ENCODE results near the gene STOX1. TPM values are rescaled to one million over a fixed set of nuclear protein-coding genes. Genes with fewer than 3 reads are reported as not detected.

Gene STOX1
- total and polyA plus RNA-seq, 2 experiments from 2014 or later = 1.6 to 5.5 TPM

DNA sequence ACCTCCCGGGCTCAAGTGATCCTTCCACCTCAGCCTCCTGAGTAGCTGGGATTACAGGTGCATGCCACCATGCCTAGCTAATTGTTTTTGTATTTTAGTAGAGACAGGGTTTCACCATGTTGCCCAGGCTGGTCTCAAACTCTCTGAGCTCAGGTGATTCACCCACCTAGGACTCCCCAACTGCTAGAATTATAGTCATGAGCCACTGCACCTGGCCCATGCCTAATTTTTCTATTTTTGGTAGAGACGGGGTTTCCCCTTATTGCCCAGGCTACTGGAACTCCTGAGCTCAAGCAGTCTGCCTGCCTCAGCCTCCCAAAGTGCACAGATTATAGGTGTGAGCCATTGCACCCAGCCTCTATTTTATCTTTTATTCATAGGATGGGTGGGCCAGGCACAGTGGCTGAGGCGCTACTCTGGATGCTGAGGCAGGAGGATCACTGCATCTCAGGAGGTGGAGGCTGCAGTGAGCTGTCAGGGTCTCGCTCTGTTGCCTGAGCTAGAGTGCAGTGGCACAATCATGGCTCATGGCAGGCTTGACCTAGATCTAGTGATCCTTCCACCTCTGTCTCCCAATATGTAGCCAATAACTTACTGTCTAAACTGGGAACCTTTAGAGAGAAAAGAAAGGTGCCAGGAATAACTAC is 31.3 kb upstream of the STOX1 start:
- no peaks in the 10 kb centered on the region for H3K9me2 ChIP-seq (replicated peaks; ENCODE audit: insufficient read depth)
- TF ChIP-seq, protein P1, sequence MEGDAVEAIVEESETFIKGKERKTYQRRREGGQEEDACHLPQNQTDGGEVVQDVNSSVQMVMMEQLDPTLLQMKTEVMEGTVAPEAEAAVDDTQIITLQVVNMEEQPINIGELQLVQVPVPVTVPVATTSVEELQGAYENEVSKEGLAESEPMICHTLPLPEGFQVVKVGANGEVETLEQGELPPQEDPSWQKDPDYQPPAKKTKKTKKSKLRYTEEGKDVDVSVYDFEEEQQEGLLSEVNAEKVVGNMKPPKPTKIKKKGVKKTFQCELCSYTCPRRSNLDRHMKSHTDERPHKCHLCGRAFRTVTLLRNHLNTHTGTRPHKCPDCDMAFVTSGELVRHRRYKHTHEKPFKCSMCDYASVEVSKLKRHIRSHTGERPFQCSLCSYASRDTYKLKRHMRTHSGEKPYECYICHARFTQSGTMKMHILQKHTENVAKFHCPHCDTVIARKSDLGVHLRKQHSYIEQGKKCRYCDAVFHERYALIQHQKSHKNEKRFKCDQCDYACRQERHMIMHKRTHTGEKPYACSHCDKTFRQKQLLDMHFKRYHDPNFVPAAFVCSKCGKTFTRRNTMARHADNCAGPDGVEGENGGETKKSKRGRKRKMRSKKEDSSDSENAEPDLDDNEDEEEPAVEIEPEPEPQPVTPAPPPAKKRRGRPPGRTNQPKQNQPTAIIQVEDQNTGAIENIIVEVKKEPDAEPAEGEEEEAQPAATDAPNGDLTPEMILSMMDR (IDR thresholded peaks at IDR 0.05; ENCODE audit: poor library complexity) = no peak
- no peak for TF ChIP-seq EZH2 (IDR thresholded peaks at IDR 0.05; ENCODE audit: borderline replicate concordance)
- no peak for TF ChIP-seq EZH2phosphoT487 (IDR thresholded peaks at IDR 0.05; ENCODE audit: low read depth, severe bottlenecking, unreplicated experiment)
- no peak overlapping the region for H3K4me2 ChIP-seq
- no peaks in the 10 kb centered on the region for H3K9me3 ChIP-seq (ENCODE audit: low read depth)
- no peak for DNase-seq (ENCODE audit: low spot score)
- no peaks in the 10 kb centered on the region for H3K36me3 ChIP-seq (replicated peaks; ENCODE audit: insufficient read depth, low read depth)
- no peak overlapping the region for H3K4me3 ChIP-seq
- H3K27me3 ChIP-seq = no peaks in the 10 kb centered on the region
- H4K20me1 ChIP-seq (ENCODE audit: insufficient read depth, poor library complexity, severe bottlenecking) = no peaks in the 10 kb centered on the region
- H3K4me1 ChIP-seq (ENCODE audit: insufficient read depth) = no peaks in the 10 kb centered on the region
- no peak overlapping the region for H2AFZ ChIP-seq
- H3K27ac ChIP-seq = no peak overlapping the region
- WGBS (ENCODE audit: low lambda C conversion rate, missing lambda C conversion rate) = 97% methylated on average over 4 of the region's 4 CpGs
- H3K79me2 ChIP-seq = no peaks in the 10 kb centered on the region

DNA sequence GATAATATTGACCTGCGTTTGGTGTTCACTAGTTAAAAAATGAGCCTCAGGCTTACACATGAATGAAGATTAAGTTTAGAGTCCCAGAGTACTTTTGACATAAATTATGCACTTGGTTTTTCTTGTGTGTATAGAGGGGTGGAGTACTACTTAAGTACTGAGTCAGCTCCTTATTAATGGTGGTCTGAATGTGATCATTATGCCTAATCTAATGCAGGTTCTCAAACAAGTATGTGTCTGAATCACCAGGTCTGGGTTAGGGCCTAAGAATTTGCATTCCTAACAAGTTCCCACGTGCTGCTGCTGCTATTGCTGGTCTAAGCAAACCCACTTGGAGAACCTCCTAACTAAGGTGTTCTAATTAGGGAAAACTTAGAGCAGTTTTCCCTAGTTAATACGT is 30.7 kb upstream of the STOX1 start:
- DNase-seq (ENCODE audit: low spot score) = no peak
- TF ChIP-seq, protein P1 (IDR thresholded peaks at IDR 0.05; ENCODE audit: poor library complexity) = no peak
- TF ChIP-seq EZH2 (IDR thresholded peaks at IDR 0.05; ENCODE audit: borderline replicate concordance) = no peak
- TF ChIP-seq EZH2phosphoT487 (IDR thresholded peaks at IDR 0.05; ENCODE audit: low read depth, severe bottlenecking, unreplicated experiment) = no peak
- Histone ChIP-seq H3K9me3 (ENCODE audit: low read depth) (no peaks in the 10 kb centered on the region), H2AFZ (no peak overlapping the region), H3K27me3 (no peaks in the 10 kb centered on the region), H4K20me1 (ENCODE audit: insufficient read depth, poor library complexity, severe bottlenecking) (no peaks in the 10 kb centered on the region), H3K27ac (no peak overlapping the region), H3K4me2 (no peak overlapping the region), H3K4me3 (no peak overlapping the region), H3K9me2 (replicated peaks; ENCODE audit: insufficient read depth) (no peaks in the 10 kb centered on the region), H3K79me2 (no peaks in the 10 kb centered on the region), H3K36me3 (replicated peaks; ENCODE audit: insufficient read depth, low read depth) (no peaks in the 10 kb centered on the region), H3K4me1 (ENCODE audit: insufficient read depth) (no peaks in the 10 kb centered on the region)
- WGBS (ENCODE audit: low lambda C conversion rate, missing lambda C conversion rate) = 84% methylated on average over 3 of the region's 3 CpGs

DNA sequence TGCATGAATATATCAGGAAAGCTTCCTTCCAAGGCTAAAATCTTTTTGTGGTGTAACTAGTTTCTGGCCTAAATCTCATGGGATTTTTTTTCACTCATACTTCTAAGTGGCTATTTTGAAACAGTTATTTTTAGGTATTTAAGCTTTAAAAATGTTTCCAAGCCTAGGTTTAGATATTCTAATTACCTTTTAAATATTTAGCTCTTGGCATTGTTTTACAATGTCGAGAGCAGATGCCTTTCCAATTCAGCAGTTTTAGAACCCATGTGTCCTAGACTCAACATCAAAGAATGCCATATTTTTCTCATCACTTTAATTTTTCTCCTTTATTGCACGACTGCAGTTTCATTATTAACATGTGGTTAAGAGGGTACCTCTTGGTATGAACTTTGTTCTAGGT is 27.1 kb upstream of the STOX1 start:
- no peak for DNase-seq (ENCODE audit: low spot score)
- Histone ChIP-seq H3K4me2 (no peak overlapping the region), H3K36me3 (replicated peaks; ENCODE audit: insufficient read depth, low read depth) (no peaks in the 10 kb centered on the region), H3K27me3 (no peaks in the 10 kb centered on the region), H2AFZ (no peak overlapping the region), H3K4me3 (no peak overlapping the region), H3K9me2 (replicated peaks; ENCODE audit: insufficient read depth) (no peaks in the 10 kb centered on the region), H3K9me3 (ENCODE audit: low read depth) (no peaks in the 10 kb centered on the region), H3K79me2 (no peaks in the 10 kb centered on the region), H3K27ac (no peak overlapping the region), H3K4me1 (ENCODE audit: insufficient read depth) (no peaks in the 10 kb centered on the region), H4K20me1 (ENCODE audit: insufficient read depth, poor library complexity, severe bottlenecking) (no peaks in the 10 kb centered on the region)
- 86% methylated on average over 2 of the region's 2 CpGs for WGBS (ENCODE audit: low lambda C conversion rate, missing lambda C conversion rate)
- no peak for TF ChIP-seq EZH2phosphoT487 (IDR thresholded peaks at IDR 0.05; ENCODE audit: low read depth, severe bottlenecking, unreplicated experiment)
- TF ChIP-seq, protein P1 (IDR thresholded peaks at IDR 0.05; ENCODE audit: poor library complexity) = no peak
- TF ChIP-seq EZH2 (IDR thresholded peaks at IDR 0.05; ENCODE audit: borderline replicate concordance) = no peak
